DMS53 treated with DMSO at 0.1 percent for 48 hours (cell line): ENCODE measurements around the gene ATXN1L.
"Not testable (repeated sequence)": the region's sequence is repeated elsewhere in the genome, so short reads cannot be mapped to it uniquely, and the experiment has no call there.

Source experiments
- DNase-seq: peaks from one replicate; lab custom pipeline; 2025; ENCODE audit not compliant: unreplicated experiment; lab: John Stamatoyannopoulos, UW

Gene ATXN1L

GRCh38 chr16:71894229-71894920 is 48.6 kb downstream of the ATXN1L start:
- peak; percentile 32 for DNase-seq

- peak; percentile 85 for DNase-seq
Observed at GRCh38 chr16:71894921-71895678, 49.3 kb downstream of the ATXN1L start, which contains the start of gene IST1. Gene IST1, plus strand, starts transcription at chr16:71895531. Its CDS starts 20,110 bp downstream, at chr16:71915641.

- no peak for DNase-seq
Observed at GRCh38 chr16:71895679-71896365, 50.0 kb downstream of the ATXN1L start.

- no peak for DNase-seq
Observed at GRCh38 chr16:71896764-71897368, 51.1 kb downstream of the ATXN1L start.

- DNase-seq, result no peak
Observed at GRCh38 chr16:71899171-71899570, 53.4 kb downstream of the ATXN1L start.

- no peak for DNase-seq
Observed at GRCh38 chr16:71902656-71903365, 57.0 kb downstream of the ATXN1L start.

GRCh38 chr16:71903608-71904007 is 57.8 kb downstream of the ATXN1L start:
- no peak for DNase-seq

GRCh38 chr16:71904239-71904638 is 58.5 kb downstream of the ATXN1L start:
- no peak for DNase-seq

- DNase-seq, result not testable (repeated sequence)
Observed at GRCh38 chr16:71905765-71906164, 60.0 kb downstream of the ATXN1L start.
